ENCODE measurements around the gene ABCA1. TPM values are rescaled to one million over a fixed set of nuclear protein-coding genes. Genes with fewer than 3 reads are reported as not detected.
A peak's percentile ranks its signal among the peaks of the same experiment; 100 is the strongest.

Gene ABCA1
- total and polyA plus RNA-seq, 10 of the 15 experiments (the other 5 are each of a cell fraction or from before 2014, with no cell fraction given), result 0.01 to 0.56 (median 0.16) TPM

GRCh38 chr9:104746798-104747197 lies 181.2 kb downstream of the ABCA1 start:
- no TSS peak for BruUV-seq (replicated peaks)
- Histone ChIP-seq H4K20me1 (ENCODE audit: control insufficient read depth, insufficient read depth) (no peaks in the 10 kb centered on the region), H3K27ac (ENCODE audit: control insufficient read depth, insufficient read depth) (peak overlapping the region; percentile 82; the same call in 1 of the 2 replicates), H3K4me2 (ENCODE audit: control insufficient read depth, insufficient read depth) (peak overlapping the region; percentile 68), H3K9me3 (replicated peaks; ENCODE audit: control insufficient read depth, insufficient read depth, low read length) (no peaks in the 10 kb centered on the region), H3K79me2 (ENCODE audit: control insufficient read depth, insufficient read depth, low read length) (peaks cover 14% of the 10 kb centered on the region), H3K4me3 (peak overlapping the region; percentile 86), H3K36me3 (ENCODE audit: control insufficient read depth in 2 of 2, insufficient read depth in 2 of 2, low read length in 1 of 2) (no peaks in the 10 kb centered on the region), H3K9ac (ENCODE audit: control insufficient read depth, insufficient read depth, low read length) (peak overlapping the region; percentile 85), H3K4me1 (ENCODE audit: control insufficient read depth, insufficient read depth, low read length) (peaks cover 12% of the 10 kb centered on the region; the same call in 1 of the 2 replicates), H3K27me3 (replicated peaks in 1 of 2; ENCODE audit: control insufficient read depth in 2 of 2, insufficient read depth in 2 of 2, low read length in 1 of 2) (no peaks in the 10 kb centered on the region), H2AFZ (ENCODE audit: control insufficient read depth, low read depth, low read length) (peak overlapping the region; percentile 86)
- POLR2A ChIA-PET, result interaction anchor here (0.7 to 3.1 kb wide), 9 partner anchors 10 to 346 kb away, joined by 3 to 15 read pairs (median 8); no protein-coding TSS in a partner anchor
- intact Hi-C loops (cut with micrococcal nuclease; ENCODE audit: unreplicated experiment) (loop anchor here (5.0 to 10.0 kb wide), 3 partner anchors 139 to 654 kb away; partner anchors contain the start of genes OR13C2 and SMC2), in situ Hi-C loops (cut with MboI) (no loop called here)
- no peak for TF ChIP-seq MTA2 (IDR thresholded peaks at IDR 0.05; ENCODE audit: low read depth)
- TF ChIP-seq, protein P1, sequence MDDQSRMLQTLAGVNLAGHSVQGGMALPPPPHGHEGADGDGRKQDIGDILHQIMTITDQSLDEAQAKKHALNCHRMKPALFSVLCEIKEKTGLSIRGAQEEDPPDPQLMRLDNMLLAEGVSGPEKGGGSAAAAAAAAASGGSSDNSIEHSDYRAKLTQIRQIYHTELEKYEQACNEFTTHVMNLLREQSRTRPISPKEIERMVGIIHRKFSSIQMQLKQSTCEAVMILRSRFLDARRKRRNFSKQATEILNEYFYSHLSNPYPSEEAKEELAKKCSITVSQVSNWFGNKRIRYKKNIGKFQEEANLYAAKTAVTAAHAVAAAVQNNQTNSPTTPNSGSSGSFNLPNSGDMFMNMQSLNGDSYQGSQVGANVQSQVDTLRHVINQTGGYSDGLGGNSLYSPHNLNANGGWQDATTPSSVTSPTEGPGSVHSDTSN (IDR thresholded peaks at IDR 0.05; ENCODE audit: insufficient replicate concordance, low read depth, low read length), result no peak
- TF ChIP-seq BCL3 (IDR thresholded peaks at IDR 0.05; ENCODE audit: borderline replicate concordance, insufficient read depth, low read depth, low read length, poor library complexity, severe bottlenecking), result no peak
- TF ChIP-seq USF2 (IDR thresholded peaks at IDR 0.05; ENCODE audit: borderline replicate concordance, low read depth, low read length), result no peak
- no peak for TF ChIP-seq CHD1 (IDR thresholded peaks at IDR 0.05; ENCODE audit: low read depth, low read length)
- no peak for TF ChIP-seq CBFB (IDR thresholded peaks at IDR 0.05; ENCODE audit: low read depth)
- no peak for TF ChIP-seq ESRRA (IDR thresholded peaks at IDR 0.05; ENCODE audit: low read length)
- TF ChIP-seq JUND (IDR thresholded peaks at IDR 0.05; ENCODE audit: low read depth, low read length), result no peak
- TF ChIP-seq MTA3 (IDR thresholded peaks at IDR 0.05; ENCODE audit: borderline replicate concordance, low read length), result no peak
- TF ChIP-seq PML (IDR thresholded peaks at IDR 0.05; ENCODE audit: low read length), result no peak
- TF ChIP-seq, protein P2, sequence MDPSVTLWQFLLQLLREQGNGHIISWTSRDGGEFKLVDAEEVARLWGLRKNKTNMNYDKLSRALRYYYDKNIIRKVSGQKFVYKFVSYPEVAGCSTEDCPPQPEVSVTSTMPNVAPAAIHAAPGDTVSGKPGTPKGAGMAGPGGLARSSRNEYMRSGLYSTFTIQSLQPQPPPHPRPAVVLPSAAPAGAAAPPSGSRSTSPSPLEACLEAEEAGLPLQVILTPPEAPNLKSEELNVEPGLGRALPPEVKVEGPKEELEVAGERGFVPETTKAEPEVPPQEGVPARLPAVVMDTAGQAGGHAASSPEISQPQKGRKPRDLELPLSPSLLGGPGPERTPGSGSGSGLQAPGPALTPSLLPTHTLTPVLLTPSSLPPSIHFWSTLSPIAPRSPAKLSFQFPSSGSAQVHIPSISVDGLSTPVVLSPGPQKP (IDR thresholded peaks at IDR 0.05; ENCODE audit: low read depth, low read length), result no peak
- no peak for TF ChIP-seq ASH2L (IDR thresholded peaks at IDR 0.05; ENCODE audit: borderline replicate concordance, low read depth)
- no peak for TF ChIP-seq ZSCAN29 (IDR thresholded peaks at IDR 0.05)
- no peak for TF ChIP-seq LARP7 (IDR thresholded peaks at IDR 0.05)
- TF ChIP-seq FOXK2 (IDR thresholded peaks at IDR 0.05), result no peak
- WGBS (ENCODE audit: insufficient coverage, insufficient replicate concordance, low lambda C conversion rate, missing lambda C conversion rate), result 0% methylated on average over 1 of the region's 1 CpG
- DNase-seq (ENCODE audit: low read depth, low spot score), result no peak
- SMC1A ChIA-PET (ENCODE audit: uncharacterized antibody, unreplicated experiment), result interaction anchor here (0.7 to 4.8 kb wide), 11 partner anchors 9 to 653 kb away, joined by 3 to 35 read pairs (median 6); partner anchors contain the start of genes NIPSNAP3B and SMC2
- no peak for FAIRE-seq
- CTCF ChIA-PET, result interaction anchor here (0.6 to 4.4 kb wide), 8 partner anchors 12 to 299 kb away, joined by 3 to 35 read pairs (median 4); partner anchors contain the start of gene NIPSNAP3B
- ATAC-seq, result no peak
- RAD21 ChIA-PET (ENCODE audit: unreplicated experiment), result interaction anchor here (1.0 to 3.5 kb wide), 6 partner anchors 12 to 151 kb away, joined by 3 to 30 read pairs (median 9); partner anchors contain the start of gene NIPSNAP3B
